ENCODE results near the gene OR4F16. TPM values are rescaled to one million over a fixed set of nuclear protein-coding genes. Genes with fewer than 3 reads are reported as not detected.
A peak's percentile ranks its signal among the peaks of the same experiment; 100 is the strongest.
"Not testable (repeated sequence)": the region's sequence is repeated elsewhere in the genome, so short reads cannot be mapped to it uniquely, and the experiment has no call there.

Gene OR4F16
- total and polyA plus RNA-seq, 2 of the 13 experiments (the other 11 are each of a cell fraction or from before 2014, with no cell fraction given): 0.42 to 0.59 TPM

- TF ChIP-seq ZNF574 (CRISPR knock-in tag; IDR thresholded peaks at IDR 0.05) (peak; percentile 50), ZMYM4 (CRISPR knock-in tag; IDR thresholded peaks at IDR 0.05) (peak; percentile 31; the same call in 1 of the 2 replicates), FOSL2 (CRISPR knock-in tag; IDR thresholded peaks at IDR 0.05) (peak; percentile 41; the same call in 1 of the 2 replicates), NR2C2 (CRISPR knock-in tag; IDR thresholded peaks at IDR 0.05; ENCODE audit: borderline replicate concordance) (peak; percentile 88), SP1 (CRISPR knock-in tag; IDR thresholded peaks at IDR 0.05) (peak; percentile 38; the same call in 1 of the 2 replicates), NR2F1 (CRISPR knock-in tag; IDR thresholded peaks at IDR 0.05) (peak in 1 of 2 experiments; percentile 67; a peak in 2 of 4 replicates), RXRA (CRISPR knock-in tag; IDR thresholded peaks at IDR 0.05) (peak; percentile 54), MIER3 (CRISPR knock-in tag; IDR thresholded peaks at IDR 0.05; ENCODE audit: borderline replicate concordance) (peak; percentile 27; the same call in 1 of the 2 replicates), NR2F6 (IDR thresholded peaks at IDR 0.05) (peak; percentile 59; the same call in 1 of the 2 replicates), NR2F6 (CRISPR knock-in tag; IDR thresholded peaks at IDR 0.05) (peak; percentile 90), RBFOX2 (IDR thresholded peaks at IDR 0.05; ENCODE audit: low read depth, low read length) (0 out of 2 replicates have a peak, but pooled peaks have one; percentile 36), ZNF687 (CRISPR knock-in tag; IDR thresholded peaks at IDR 0.05) (peak; percentile 77), ZGPAT (CRISPR knock-in tag; IDR thresholded peaks at IDR 0.05) (peak; percentile 55; the same call in 1 of the 2 replicates), TAF1 (CRISPR knock-in tag; IDR thresholded peaks at IDR 0.05) (peak; percentile 38; the same call in 1 of the 2 replicates), THAP11 (CRISPR knock-in tag; IDR thresholded peaks at IDR 0.05) (0 out of 2 replicates have a peak, but pooled peaks have one; percentile 40), MXI1 (IDR thresholded peaks at IDR 0.05; ENCODE audit: borderline replicate concordance, low read depth, low read length) (peak; percentile 14; the same call in 1 of the 3 replicates), ARID5B (CRISPR knock-in tag; IDR thresholded peaks at IDR 0.05) (peak; percentile 52), SALL1 (CRISPR knock-in tag; IDR thresholded peaks at IDR 0.05) (peak; percentile 66)
- TF ChIP-seq SP1 (IDR thresholded peaks at IDR 0.05): not testable (repeated sequence)
Measured at GRCh38 chr1:727040-727439, 40.6 kb upstream of the OR4F16 start (continued).

Data from HepG2 (cell line).